HL-60 (cell line): ENCODE data around the gene EGFLAM.
A peak's percentile ranks its signal among the peaks of the same experiment; 100 is the strongest.

ENCODE experiments used
- DNase-seq, 2 experiments: peaks; one replicate each; pipeline ENCODE4 v3.0.0-alpha.2; 2010 to 2020; ENCODE audit warnings: low read depth in 1 of 2, low spot score in 1 of 2
- H3K27ac ChIP-seq: fragments of 250-450 bp; sonication (Bioruptor Pico); replicated peaks from 2 replicates; pipeline ENCODE4 v1.5.1; 2020; ENCODE audit warnings: mild to moderate bottlenecking, moderate library complexity
- H3K27me3 ChIP-seq: fragments of 250-450 bp; sonication (Bioruptor Pico); 2 replicates; pipeline ENCODE4 v1.5.1; 2021; ENCODE audit warnings: mild to moderate bottlenecking, moderate library complexity; ENCODE audit not compliant: insufficient read depth, poor library complexity, severe bottlenecking
- H3K4me3 ChIP-seq: replicated peaks from 2 replicates; pipeline ENCODE4 v1.5.1; 2011; ENCODE audit warnings: mild to moderate bottlenecking, control low read depth, low read length; ENCODE audit not compliant: insufficient read depth
- CTCF ChIP-seq: IDR thresholded peaks from one replicate; pipeline ENCODE4 v1.5.1; 2011; ENCODE audit warnings: low read length, control low read depth, inconsistent platforms; ENCODE audit not compliant: insufficient read depth
- GABPA ChIP-seq: IDR thresholded peaks from 2 replicates; pipeline ENCODE4 v1.6.1; 2012; ENCODE audit warnings: low read depth
- POLR2AphosphoS5 ChIP-seq: IDR thresholded peaks from 2 replicates; pipeline ENCODE4 v1.6.1; 2012; ENCODE audit warnings: low read depth
- SPI1 ChIP-seq: IDR thresholded peaks from 2 replicates; pipeline ENCODE4 v1.6.1; 2012; ENCODE audit warnings: low read depth, mild to moderate bottlenecking, borderline replicate concordance
- TF ChIP-seq, protein P1 (sequence below): IDR thresholded peaks from 2 replicates; pipeline ENCODE4 v1.6.1; 2012; ENCODE audit warnings: low read depth; ENCODE audit not compliant: insufficient replicate concordance

The EGFLAM gene

DNA sequence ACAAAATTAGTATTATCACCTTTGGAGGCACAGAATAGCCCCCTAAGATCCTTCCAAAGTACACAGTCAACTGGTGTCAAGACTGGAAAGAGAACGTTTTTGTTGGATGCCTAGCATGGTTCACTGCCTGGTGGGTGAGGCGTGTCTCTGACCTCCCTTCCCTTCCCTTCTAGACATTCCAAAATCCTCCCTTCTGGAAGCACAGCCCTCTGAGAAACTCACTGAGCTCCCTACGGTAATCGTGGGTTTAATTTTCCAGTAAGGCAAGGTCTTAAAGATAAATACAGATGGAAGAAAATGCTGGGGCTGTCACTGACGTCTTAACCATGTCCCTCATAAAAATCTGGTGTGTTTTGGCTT, 159.3 kb downstream of the EGFLAM start:
- DNase-seq = no peak
- 0 out of 2 replicates have a peak overlapping the region, but pooled peaks have one; percentile 9 for H3K27ac ChIP-seq
- TF ChIP-seq, protein P1, sequence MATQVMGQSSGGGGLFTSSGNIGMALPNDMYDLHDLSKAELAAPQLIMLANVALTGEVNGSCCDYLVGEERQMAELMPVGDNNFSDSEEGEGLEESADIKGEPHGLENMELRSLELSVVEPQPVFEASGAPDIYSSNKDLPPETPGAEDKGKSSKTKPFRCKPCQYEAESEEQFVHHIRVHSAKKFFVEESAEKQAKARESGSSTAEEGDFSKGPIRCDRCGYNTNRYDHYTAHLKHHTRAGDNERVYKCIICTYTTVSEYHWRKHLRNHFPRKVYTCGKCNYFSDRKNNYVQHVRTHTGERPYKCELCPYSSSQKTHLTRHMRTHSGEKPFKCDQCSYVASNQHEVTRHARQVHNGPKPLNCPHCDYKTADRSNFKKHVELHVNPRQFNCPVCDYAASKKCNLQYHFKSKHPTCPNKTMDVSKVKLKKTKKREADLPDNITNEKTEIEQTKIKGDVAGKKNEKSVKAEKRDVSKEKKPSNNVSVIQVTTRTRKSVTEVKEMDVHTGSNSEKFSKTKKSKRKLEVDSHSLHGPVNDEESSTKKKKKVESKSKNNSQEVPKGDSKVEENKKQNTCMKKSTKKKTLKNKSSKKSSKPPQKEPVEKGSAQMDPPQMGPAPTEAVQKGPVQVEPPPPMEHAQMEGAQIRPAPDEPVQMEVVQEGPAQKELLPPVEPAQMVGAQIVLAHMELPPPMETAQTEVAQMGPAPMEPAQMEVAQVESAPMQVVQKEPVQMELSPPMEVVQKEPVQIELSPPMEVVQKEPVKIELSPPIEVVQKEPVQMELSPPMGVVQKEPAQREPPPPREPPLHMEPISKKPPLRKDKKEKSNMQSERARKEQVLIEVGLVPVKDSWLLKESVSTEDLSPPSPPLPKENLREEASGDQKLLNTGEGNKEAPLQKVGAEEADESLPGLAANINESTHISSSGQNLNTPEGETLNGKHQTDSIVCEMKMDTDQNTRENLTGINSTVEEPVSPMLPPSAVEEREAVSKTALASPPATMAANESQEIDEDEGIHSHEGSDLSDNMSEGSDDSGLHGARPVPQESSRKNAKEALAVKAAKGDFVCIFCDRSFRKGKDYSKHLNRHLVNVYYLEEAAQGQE = no peak
- no peak for TF ChIP-seq CTCF
- no peak for TF ChIP-seq SPI1
- TF ChIP-seq GABPA = no peak
- no peak for TF ChIP-seq POLR2AphosphoS5
- H3K4me3 ChIP-seq = no peak overlapping the region
- no peaks in the 10 kb centered on the region for H3K27me3 ChIP-seq

- Histone ChIP-seq H3K27ac (no peak overlapping the region), H3K4me3 (no peak overlapping the region), H3K27me3 (no peaks in the 10 kb centered on the region)
- no peak for TF ChIP-seq POLR2AphosphoS5
- TF ChIP-seq SPI1 = no peak
- TF ChIP-seq, protein P1 = no peak
- no peak for TF ChIP-seq GABPA
- no peak for TF ChIP-seq CTCF
- no peak for DNase-seq
Measured at GRCh38 chr5:38420246-38420645, 161.9 kb downstream of the EGFLAM start.

DNA sequence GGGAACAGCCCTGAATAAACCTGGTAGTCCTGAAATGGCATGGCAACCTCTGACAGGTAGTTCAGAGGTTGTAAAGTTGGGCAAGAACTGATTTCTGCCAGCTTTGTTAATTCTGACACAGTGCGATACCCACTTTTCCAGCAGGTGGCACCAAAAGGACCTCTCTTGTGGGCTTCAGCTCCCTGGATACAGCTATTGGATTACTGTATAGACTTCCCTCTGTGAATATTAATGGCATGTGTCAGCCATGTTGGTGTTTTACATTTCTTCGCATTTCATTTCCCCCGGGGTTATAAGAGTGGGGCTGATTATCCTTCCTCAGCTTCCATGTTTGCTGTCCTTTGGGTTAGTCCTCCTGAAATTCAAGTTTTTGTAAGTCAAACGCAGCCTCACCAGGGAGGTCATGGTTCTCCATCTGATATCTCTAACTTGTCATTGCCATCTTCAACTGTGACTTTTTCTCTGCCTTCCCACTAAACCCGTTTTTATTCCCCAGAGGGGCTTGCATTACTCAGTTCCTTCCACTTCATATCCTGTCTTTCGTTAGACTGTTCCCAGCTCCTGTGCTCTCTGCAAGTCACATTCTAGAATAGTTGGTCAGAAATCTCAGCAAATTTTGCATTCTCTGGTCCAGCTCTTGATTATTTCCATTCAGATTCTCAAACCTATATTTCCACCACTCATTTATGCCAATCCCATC, 162.5 kb downstream of the EGFLAM start:
- Histone ChIP-seq H3K4me3 (no peak overlapping the region), H3K27ac (no peak overlapping the region), H3K27me3 (no peaks in the 10 kb centered on the region)
- TF ChIP-seq SPI1 (no peak), CTCF (peak; percentile 68)
- TF ChIP-seq, protein P1 = no peak
- DNase-seq = peak; percentile 13 to 40
